Measurements from ENCODE around the gene GALNTL6. TPM values are rescaled to one million over a fixed set of nuclear protein-coding genes. Genes with fewer than 3 reads are reported as not detected.

Gene GALNTL6
- polyA plus RNA-seq, 1 donor from 2014 or later, result 14.9 TPM

DNA sequence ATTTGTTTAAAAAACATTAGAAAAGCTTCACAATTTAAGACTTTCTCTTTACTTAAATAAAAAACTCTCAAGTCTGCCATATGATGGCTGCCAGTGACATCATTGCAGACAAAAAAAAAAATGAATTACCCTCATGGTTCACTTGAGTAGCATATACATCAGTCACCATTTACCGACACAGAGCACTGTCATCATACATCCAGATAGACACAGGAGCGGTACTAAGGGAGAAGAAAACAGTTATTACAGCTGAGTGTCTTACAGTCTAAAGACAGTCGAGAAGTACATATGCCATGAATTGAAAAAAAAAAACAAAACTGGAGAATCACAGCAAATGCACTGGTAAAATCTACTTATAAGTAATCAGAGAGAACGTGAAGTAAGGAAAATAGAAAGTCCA lies 949.7 kb downstream of the GALNTL6 start:
- H3K27me3 ChIP-seq (ENCODE audit: insufficient read depth, low read depth, low read length), result no peaks in the 10 kb centered on the region
- H3K27ac ChIP-seq (ENCODE audit: low read length), result peak overlapping the region; percentile 51
- peak overlapping the region; percentile 4 for H3K9ac ChIP-seq (ENCODE audit: low read length)
- H3K79me2 ChIP-seq (replicated peaks; ENCODE audit: insufficient read depth, low read length), result no peaks in the 10 kb centered on the region
- no peaks in the 10 kb centered on the region for H3K9me3 ChIP-seq (ENCODE audit: low read length)
- no peaks in the 10 kb centered on the region for H3K9me2 ChIP-seq (ENCODE audit: insufficient read depth, low read length)
- no peak overlapping the region for H2AFZ ChIP-seq (ENCODE audit: low read depth, low read length)
- TF ChIP-seq REST (IDR thresholded peaks at IDR 0.05; ENCODE audit: borderline replicate concordance) (no peak), POLR2AphosphoS5 (IDR thresholded peaks at IDR 0.05) (peak; percentile 99), SMC3 (conservative IDR thresholded peaks at IDR 0.05; ENCODE audit: poor library complexity) (peak; percentile 14), EP300 (conservative IDR thresholded peaks at IDR 0.05; ENCODE audit: poor library complexity, severe bottlenecking) (peak; percentile 83)
- no peaks in the 10 kb centered on the region for H3F3A ChIP-seq (ENCODE audit: insufficient read depth, low read length, poor library complexity, severe bottlenecking)
- no peak overlapping the region for H3K4me2 ChIP-seq (ENCODE audit: low read length)
- peak overlapping the region; percentile 25 for H3K4me3 ChIP-seq (ENCODE audit: low read length)
- H4K20me1 ChIP-seq (ENCODE audit: insufficient read depth), result no peaks in the 10 kb centered on the region
- no peaks in the 10 kb centered on the region for H3K36me3 ChIP-seq (ENCODE audit: insufficient read depth, low read length)

DNA sequence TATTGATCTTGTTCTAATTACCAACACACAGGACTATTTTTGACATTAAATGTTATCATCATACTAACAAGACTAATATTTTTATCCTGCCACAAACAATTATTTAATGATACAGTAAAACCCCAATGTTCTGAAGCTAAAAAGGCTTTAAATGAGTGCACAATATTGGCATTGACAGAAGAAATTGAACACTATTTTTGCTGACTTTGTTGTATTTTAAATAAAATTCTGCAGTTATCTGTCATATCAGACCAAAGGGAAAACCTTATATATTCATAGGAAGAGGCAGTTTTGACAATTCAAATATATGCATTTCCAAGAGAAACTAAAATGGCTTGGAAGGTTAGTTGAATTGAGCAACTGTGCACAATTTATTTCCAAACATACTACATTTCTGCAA lies 957.6 kb downstream of the GALNTL6 start:
- H3K79me2 ChIP-seq (replicated peaks; ENCODE audit: insufficient read depth, low read length), result no peaks in the 10 kb centered on the region
- H3K9ac ChIP-seq (ENCODE audit: low read length), result no peak overlapping the region
- no peak overlapping the region for H3K4me3 ChIP-seq (ENCODE audit: low read length)
- no peaks in the 10 kb centered on the region for H3K36me3 ChIP-seq (ENCODE audit: insufficient read depth, low read length)
- TF ChIP-seq EZH2 (IDR thresholded peaks at IDR 0.05; ENCODE audit: borderline replicate concordance, insufficient read depth, low read length, poor library complexity, severe bottlenecking), result no peak
- no peak for TF ChIP-seq RAD21 (conservative IDR thresholded peaks at IDR 0.05)
- no peak for TF ChIP-seq CTCF (IDR thresholded peaks at IDR 0.05; ENCODE audit: poor library complexity, severe bottlenecking)
- TF ChIP-seq TAF1 (IDR thresholded peaks at IDR 0.05; ENCODE audit: low read depth), result no peak
- TF ChIP-seq SMC3 (conservative IDR thresholded peaks at IDR 0.05; ENCODE audit: poor library complexity), result no peak
- TF ChIP-seq MXI1 (conservative IDR thresholded peaks at IDR 0.05; ENCODE audit: poor library complexity, severe bottlenecking), result no peak
- TF ChIP-seq REST (IDR thresholded peaks at IDR 0.05; ENCODE audit: borderline replicate concordance), result no peak
- TF ChIP-seq EP300 (conservative IDR thresholded peaks at IDR 0.05; ENCODE audit: poor library complexity, severe bottlenecking), result no peak
- no peak for TF ChIP-seq POLR2AphosphoS5 (IDR thresholded peaks at IDR 0.05)
- no peaks in the 10 kb centered on the region for H4K20me1 ChIP-seq (ENCODE audit: insufficient read depth)
- no peak overlapping the region for H2AFZ ChIP-seq (ENCODE audit: low read depth, low read length)
- H3K27me3 ChIP-seq (ENCODE audit: insufficient read depth, low read depth, low read length), result no peaks in the 10 kb centered on the region
- H3K9me3 ChIP-seq (ENCODE audit: low read length), result no peaks in the 10 kb centered on the region
- H3K4me2 ChIP-seq (ENCODE audit: low read length), result no peak overlapping the region
- no peak overlapping the region for H3K27ac ChIP-seq (ENCODE audit: low read length)
- H3F3A ChIP-seq (ENCODE audit: insufficient read depth, low read length, poor library complexity, severe bottlenecking), result no peaks in the 10 kb centered on the region
- no peaks in the 10 kb centered on the region for H3K9me2 ChIP-seq (ENCODE audit: insufficient read depth, low read length)
